Upper lobe of left lung (tissue), 6 donors: Measurements from ENCODE around the gene PLCH2. TPM values are rescaled to one million over a fixed set of nuclear protein-coding genes. Genes with fewer than 3 reads are reported as not detected.

Experiments used
- ATAC-seq, 2 donors: fragments of 200-7000 bp; cut with Tn5 transposase; one replicate each; pipeline ENCODE4 v1.9.1; 2022; ENCODE audit warnings: mild to moderate bottlenecking in 2 of 2, moderate library complexity in 2 of 2; ENCODE audit not compliant: low FRiP score in 2 of 2
- DNase-seq, 2 donors: peaks; one replicate each; pipeline ENCODE4 v3.0.0-alpha.2; 2019 to 2020
- H3K27ac ChIP-seq, 4 donors: fragments of 200-600 bp; sonication (generic); one replicate each; pipeline ENCODE4 v1.5.1; 2016 to 2019
- H3K27me3 ChIP-seq, 4 donors: fragments of 200-600 bp; sonication (generic); one replicate each; pipeline ENCODE4 v1.5.1; 2017 to 2019
- H3K36me3 ChIP-seq, 4 donors: fragments of 200-600 bp; sonication (generic); one replicate each; pipeline ENCODE4 v1.5.1; 2016 to 2019
- H3K4me1 ChIP-seq, 4 donors: fragments of 200-600 bp; sonication (generic); one replicate each; pipeline ENCODE4 v1.5.1; 2018 to 2019
- H3K4me3 ChIP-seq, 4 donors: fragments of 200-600 bp; sonication (generic); one replicate each; pipeline ENCODE4 v1.5.1; 2017 to 2019; ENCODE audit warnings: mild to moderate bottlenecking in 2 of 4, moderate library complexity in 1 of 4
- H3K9me3 ChIP-seq, 4 donors: fragments of 200-600 bp; sonication (generic); one replicate each; pipeline ENCODE4 v1.5.1; 2018 to 2019
- EP300 ChIP-seq, 4 donors: sonication (generic); formaldehyde crosslinking; IDR thresholded peaks; one replicate each; pipeline ENCODE4 v1.5.1; 2017; ENCODE audit warnings: antibody characterized with exemption in 4 of 4, control low read depth in 2 of 4
- POLR2A ChIP-seq, 4 donors: fragments of 450-650 bp; IDR thresholded peaks; one replicate each; pipeline ENCODE4 v1.5.1; 2016 to 2017; ENCODE audit warnings: antibody characterized with exemption in 4 of 4, mild to moderate bottlenecking in 2 of 4
- POLR2AphosphoS5 ChIP-seq, 2 donors: sonication (generic); formaldehyde crosslinking; IDR thresholded peaks; one replicate each; pipeline ENCODE4 v1.5.1; 2017; ENCODE audit warnings: antibody characterized with exemption in 2 of 2
- WGBS, 2 donors: methylation state at CpG; one replicate each; pipeline ENCODE4 v1.1.5; 2017 to 2018; 5-methylcytosine and 5-hydroxymethylcytosine counted together
- total RNA-seq, 6 donors: library from RNA; depleted of rRNA in 4 of 6; stranded (reverse); fragments of >200 nt in 4 of 6; gene quantifications; one replicate each; pipeline versions ENCODE4 v1.1.0 to v1.2.1, GENCODE V29; 2016 to 2021
- TF ChIP-seq, protein P1 (sequence below), 6 experiments: fragments of 450-650 bp in 4 of 6; fragments of 200-600 bp in 2 of 6; sonication (generic) in 2 of 6; IDR thresholded peaks; one replicate each; pipeline ENCODE4 v1.5.1; 2016 to 2019; ENCODE audit warnings: antibody characterized with exemption in 6 of 6
- donor health status: DM: no; HTN: no; CAD: no; lungs with moderate emphysema.
- donor health status: DM: no; HTN: yes; CAD: no; lungs with severe emphysema.

The PLCH2 gene
- total RNA-seq, 6 donors from 2014 or later = 1.5 to 7.3 (median 3.4) TPM

GRCh38 chr1:2470290-2471158 is 5.6 kb upstream of the PLCH2 start:
- peaks cover 0 to 26% (median 8%) of the 10 kb centered on the region in 4 donors for H3K27me3 ChIP-seq

GRCh38 chr1:2471159-2471471 is 5.0 kb upstream of the PLCH2 start:
- no peak overlapping the region for H3K27ac ChIP-seq
- TF ChIP-seq EP300 (IDR thresholded peaks at IDR 0.05) = no peak
- TF ChIP-seq POLR2A (IDR thresholded peaks at IDR 0.05) = no peak
- TF ChIP-seq POLR2AphosphoS5 (IDR thresholded peaks at IDR 0.05) = no peak
- TF ChIP-seq, protein P1, sequence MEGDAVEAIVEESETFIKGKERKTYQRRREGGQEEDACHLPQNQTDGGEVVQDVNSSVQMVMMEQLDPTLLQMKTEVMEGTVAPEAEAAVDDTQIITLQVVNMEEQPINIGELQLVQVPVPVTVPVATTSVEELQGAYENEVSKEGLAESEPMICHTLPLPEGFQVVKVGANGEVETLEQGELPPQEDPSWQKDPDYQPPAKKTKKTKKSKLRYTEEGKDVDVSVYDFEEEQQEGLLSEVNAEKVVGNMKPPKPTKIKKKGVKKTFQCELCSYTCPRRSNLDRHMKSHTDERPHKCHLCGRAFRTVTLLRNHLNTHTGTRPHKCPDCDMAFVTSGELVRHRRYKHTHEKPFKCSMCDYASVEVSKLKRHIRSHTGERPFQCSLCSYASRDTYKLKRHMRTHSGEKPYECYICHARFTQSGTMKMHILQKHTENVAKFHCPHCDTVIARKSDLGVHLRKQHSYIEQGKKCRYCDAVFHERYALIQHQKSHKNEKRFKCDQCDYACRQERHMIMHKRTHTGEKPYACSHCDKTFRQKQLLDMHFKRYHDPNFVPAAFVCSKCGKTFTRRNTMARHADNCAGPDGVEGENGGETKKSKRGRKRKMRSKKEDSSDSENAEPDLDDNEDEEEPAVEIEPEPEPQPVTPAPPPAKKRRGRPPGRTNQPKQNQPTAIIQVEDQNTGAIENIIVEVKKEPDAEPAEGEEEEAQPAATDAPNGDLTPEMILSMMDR (IDR thresholded peaks at IDR 0.05) = no peak
- H3K36me3 ChIP-seq = no peaks in the 10 kb centered on the region
- H3K9me3 ChIP-seq = no peaks in the 10 kb centered on the region
- H3K27me3 ChIP-seq = peaks cover 0 to 26% (median 8%) of the 10 kb centered on the region in 4 donors
- WGBS, 2 donors = 65 to 81% methylated on average over 7 of the region's 7 CpGs
- peaks cover 0 to 7% (median 5%) of the 10 kb centered on the region in 4 donors for H3K4me1 ChIP-seq
- DNase-seq (no peak), ATAC-seq (no peak)
- H3K4me3 ChIP-seq = no peak overlapping the region

More at GRCh38 chr1:2470290-2471158, 5.6 kb upstream of the PLCH2 start:
- H3K27ac ChIP-seq = no peak overlapping the region
- no peak for ATAC-seq
- no peak for TF ChIP-seq POLR2AphosphoS5 (IDR thresholded peaks at IDR 0.05)
- no peak for TF ChIP-seq POLR2A (IDR thresholded peaks at IDR 0.05)
- TF ChIP-seq, protein P1 (IDR thresholded peaks at IDR 0.05) = no peak
- TF ChIP-seq EP300 (IDR thresholded peaks at IDR 0.05) = no peak
- no peak for DNase-seq
- no peak overlapping the region for H3K4me3 ChIP-seq
- H3K9me3 ChIP-seq = no peaks in the 10 kb centered on the region
- no peaks in the 10 kb centered on the region for H3K36me3 ChIP-seq
- 37 to 49% methylated on average over 13 to 15 of the region's 27 CpGs for WGBS, 2 donors
- peaks cover 0 to 7% (median 5%) of the 10 kb centered on the region in 4 donors for H3K4me1 ChIP-seq

DNA sequence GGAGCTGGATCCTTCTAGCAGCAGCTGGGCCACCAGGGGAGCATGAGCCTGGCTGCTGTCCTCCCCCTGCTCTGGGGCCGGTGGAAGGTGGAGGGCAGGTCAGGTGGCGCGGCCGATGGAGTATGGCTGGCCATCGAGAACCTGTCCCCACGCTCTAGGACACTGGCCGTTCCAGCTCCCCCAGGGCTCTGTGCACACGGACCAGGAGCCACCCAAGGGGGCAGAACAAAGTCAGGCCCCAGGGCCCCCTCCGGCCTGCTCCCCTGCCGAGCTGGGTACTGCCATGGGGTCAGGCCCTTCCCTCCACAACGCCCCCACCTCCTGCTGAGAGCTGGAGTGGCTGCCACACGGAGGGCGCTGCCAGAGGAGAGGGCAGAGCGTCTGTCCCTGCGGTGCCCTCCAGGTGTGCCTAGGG is 4.5 kb upstream of the PLCH2 start:
- no peak for DNase-seq
- H3K27me3 ChIP-seq = peaks cover 0 to 23% (median 6%) of the 10 kb centered on the region in 4 donors

GRCh38 chr1:2472109-2472508 is 4.0 kb upstream of the PLCH2 start:
- H3K36me3 ChIP-seq = no peaks in the 10 kb centered on the region
- 25 to 48% methylated on average over 9 to 13 of the region's 17 CpGs for WGBS, 2 donors
- peaks cover 0 to 5% (median 2%) of the 10 kb centered on the region in 4 donors for H3K4me1 ChIP-seq
- no peak overlapping the region for H3K4me3 ChIP-seq
- TF ChIP-seq POLR2AphosphoS5 (IDR thresholded peaks at IDR 0.05) (no peak), POLR2A (IDR thresholded peaks at IDR 0.05) (no peak), EP300 (IDR thresholded peaks at IDR 0.05) (no peak)
- TF ChIP-seq, protein P1 (IDR thresholded peaks at IDR 0.05) = no peak
- H3K9me3 ChIP-seq = no peaks in the 10 kb centered on the region
- no peak overlapping the region for H3K27ac ChIP-seq
- ATAC-seq (no peak), DNase-seq (no peak)
- peaks cover 0 to 18% (median 3%) of the 10 kb centered on the region in 4 donors for H3K27me3 ChIP-seq

More for the DNA sequence above, 4.5 kb upstream of the PLCH2 start:
- H3K9me3 ChIP-seq = no peaks in the 10 kb centered on the region
- TF ChIP-seq EP300 (IDR thresholded peaks at IDR 0.05) = no peak
- TF ChIP-seq, protein P1 (IDR thresholded peaks at IDR 0.05) = no peak
- no peak for TF ChIP-seq POLR2AphosphoS5 (IDR thresholded peaks at IDR 0.05)
- TF ChIP-seq POLR2A (IDR thresholded peaks at IDR 0.05) = no peak
- no peak overlapping the region for H3K4me3 ChIP-seq
- no peak overlapping the region for H3K27ac ChIP-seq
- H3K36me3 ChIP-seq = no peaks in the 10 kb centered on the region
- ATAC-seq = no peak
- WGBS, 2 donors = 75 to 86% methylated on average over 4 to 15 of the region's 15 CpGs
- H3K4me1 ChIP-seq = peaks cover 0 to 7% (median 5%) of the 10 kb centered on the region in 4 donors
